ENCODE measurements around the gene SMARCD3.

The SMARCD3 gene

DNA sequence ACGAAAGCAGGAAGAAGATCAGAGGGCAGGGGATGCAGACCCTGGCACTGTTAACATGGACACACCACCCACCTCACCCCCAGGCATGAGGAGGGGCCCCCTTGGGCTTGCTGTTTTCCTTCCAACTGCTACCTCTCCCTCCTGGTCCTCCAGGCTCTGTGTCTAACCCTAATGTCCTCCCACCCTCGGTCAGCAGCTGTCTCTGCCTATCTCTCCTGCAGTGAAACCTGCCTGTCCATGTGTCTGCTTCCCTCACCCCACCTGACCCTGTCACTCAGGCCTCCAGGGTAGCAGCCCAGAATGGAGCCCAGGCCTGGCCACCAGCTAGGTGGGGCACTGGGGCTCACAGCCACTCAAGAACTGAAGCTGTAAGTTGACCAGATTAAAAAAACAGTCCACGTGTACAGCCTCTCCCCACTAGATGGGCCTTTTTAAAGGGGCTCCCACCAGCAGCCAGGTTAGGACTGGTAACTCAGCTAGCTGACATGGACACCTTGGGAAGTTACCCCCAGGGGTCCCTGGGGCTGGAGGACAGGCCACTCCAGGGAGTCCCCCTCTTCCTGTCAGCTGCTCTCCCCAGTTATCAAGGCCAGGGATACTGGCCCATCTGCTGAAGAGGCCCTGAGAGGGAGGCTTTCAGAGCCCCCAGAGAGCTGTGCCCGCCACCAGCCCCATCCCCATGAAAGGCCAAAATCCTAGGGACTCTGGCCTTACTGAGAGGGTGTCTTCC, 1.5 kb downstream of the SMARCD3 start:
- no peak for DNase-seq

- no peak for DNase-seq
Observed at GRCh38 chr7:151246102-151246850, 2.2 kb downstream of the SMARCD3 start.

DNA sequence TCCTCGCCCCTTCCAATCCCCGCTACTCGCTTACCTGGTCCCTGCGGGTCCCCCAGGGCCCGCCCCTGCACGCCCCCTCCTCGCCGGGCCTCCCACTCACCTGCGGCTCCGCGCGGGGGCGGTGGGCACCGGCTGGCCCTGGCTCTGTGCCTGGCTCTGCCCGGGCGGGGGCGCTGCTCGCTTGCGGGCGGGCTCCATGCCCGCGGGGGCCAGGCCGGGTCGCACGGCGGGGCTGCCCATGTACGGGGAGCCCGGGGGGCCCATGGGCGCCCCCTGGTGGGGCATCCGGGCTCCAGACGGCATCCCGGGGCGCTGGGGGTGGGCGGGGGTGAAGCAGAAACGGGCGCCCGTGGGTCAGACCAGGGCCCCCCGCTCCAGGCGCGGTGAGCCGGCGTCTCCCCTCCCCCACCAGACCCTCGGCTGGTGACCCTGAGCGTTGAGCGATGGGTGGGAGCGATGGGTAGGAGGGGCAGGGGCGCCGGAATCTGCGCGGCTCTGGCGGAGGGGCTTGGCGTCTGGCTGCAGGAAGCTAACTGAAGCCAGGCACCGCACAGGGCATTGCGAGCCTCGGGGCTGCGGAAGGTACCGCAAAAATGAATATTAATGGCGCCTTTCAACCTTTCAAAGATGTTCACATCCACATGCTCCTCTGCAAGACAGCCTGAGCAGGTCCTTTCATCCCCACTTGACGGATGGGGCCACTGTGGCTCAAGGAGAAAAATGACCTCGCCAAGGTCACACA, 3.0 kb downstream of the SMARCD3 start:
- DNase-seq: no peak

DNA sequence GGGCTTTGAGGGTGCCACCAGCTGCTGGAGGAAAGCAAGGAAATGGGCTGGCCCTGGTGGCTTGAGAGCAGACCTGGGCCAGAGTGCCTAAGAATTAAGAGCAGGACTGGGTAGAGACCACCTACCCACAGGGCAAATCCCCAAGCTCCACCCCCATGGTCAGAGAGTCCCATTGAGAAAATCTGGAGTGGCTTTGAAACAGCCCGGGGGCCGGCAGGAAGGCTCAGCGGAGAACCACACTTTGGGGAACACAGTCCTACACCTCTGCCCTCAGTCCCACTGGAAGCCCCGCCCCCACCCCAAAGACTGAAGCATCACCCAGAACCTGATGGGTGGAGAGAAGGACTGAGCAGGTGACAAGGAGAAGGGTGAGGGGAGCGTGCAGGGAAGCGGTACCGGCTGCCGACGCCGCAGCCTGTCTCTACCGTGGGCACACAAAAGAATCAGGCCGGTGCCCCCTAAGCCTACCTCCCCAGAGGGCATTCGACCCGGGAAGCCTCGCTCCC, 3.6 kb downstream of the SMARCD3 start:
- DNase-seq: no peak

DNA sequence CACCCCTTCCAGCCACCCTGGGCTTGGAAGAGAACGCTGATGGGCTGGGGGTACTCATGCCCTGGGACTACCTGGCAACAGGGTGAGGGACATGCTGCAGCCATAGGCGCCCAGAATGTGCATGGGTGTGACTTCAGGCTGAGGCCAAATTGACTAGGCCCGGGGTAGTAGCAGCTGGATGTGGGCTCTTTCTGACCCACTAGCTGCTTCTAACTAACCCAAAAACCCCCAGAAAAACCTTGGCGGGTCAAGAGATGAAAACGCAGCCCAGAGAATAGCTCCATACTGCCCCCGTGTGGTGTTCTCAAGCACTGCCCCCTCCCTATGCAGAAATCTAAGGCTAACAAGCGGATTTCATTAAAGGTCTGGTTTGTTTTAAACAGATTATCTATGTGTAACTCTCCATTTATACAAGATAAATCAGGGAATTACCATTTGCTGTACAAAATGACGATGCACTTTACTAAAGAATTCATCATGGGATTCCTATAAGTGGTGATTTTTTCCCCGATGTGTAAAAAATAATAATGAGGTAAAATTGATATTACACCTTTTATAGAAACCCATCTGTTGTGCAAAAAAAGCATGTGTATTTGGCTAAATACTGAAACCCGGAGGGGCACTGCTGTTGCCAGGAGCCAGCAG, 4.2 kb downstream of the SMARCD3 start:
- no peak for DNase-seq

DNA sequence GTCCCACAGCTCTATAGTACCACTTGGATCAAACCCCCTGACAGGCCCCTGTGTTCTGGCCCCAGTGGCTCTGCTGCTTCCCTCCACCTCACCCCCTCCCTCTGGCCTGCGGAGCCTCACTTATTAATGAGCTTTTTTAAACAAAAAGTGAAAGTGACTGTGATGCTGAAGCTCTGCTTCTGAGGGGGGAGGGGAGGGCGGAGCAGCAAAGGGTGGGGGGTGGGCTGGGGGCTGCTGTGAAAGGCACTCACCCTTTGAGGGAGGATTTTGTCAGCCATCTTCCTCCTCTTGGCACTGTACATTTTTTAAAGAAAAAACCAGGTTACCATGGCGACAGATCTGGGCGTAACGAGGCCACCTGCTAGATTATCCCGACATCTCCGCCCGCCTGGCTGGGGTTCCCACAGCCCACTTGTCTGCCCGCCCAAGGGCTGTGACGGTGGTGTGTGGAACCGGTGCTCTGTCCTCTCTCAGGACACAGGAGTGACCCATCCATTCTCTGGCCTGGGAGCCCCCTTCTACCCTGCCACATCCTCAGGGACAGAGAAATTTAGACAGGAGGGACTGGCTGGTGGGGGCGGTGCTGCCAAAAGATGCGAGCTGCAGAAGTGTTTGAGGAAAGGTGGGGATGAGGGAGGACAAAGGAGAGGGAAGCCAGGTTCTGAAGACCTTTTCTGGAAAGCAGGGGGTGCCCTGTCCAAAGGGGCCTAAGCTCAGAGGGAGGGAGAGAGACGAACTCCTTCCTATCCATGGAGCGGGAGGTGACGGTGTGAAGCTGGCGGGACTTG, 4.9 kb downstream of the SMARCD3 start:
- DNase-seq: no peak

- no peak for DNase-seq
Observed at GRCh38 chr7:151243045-151243349, 5.5 kb downstream of the SMARCD3 start.

DNA sequence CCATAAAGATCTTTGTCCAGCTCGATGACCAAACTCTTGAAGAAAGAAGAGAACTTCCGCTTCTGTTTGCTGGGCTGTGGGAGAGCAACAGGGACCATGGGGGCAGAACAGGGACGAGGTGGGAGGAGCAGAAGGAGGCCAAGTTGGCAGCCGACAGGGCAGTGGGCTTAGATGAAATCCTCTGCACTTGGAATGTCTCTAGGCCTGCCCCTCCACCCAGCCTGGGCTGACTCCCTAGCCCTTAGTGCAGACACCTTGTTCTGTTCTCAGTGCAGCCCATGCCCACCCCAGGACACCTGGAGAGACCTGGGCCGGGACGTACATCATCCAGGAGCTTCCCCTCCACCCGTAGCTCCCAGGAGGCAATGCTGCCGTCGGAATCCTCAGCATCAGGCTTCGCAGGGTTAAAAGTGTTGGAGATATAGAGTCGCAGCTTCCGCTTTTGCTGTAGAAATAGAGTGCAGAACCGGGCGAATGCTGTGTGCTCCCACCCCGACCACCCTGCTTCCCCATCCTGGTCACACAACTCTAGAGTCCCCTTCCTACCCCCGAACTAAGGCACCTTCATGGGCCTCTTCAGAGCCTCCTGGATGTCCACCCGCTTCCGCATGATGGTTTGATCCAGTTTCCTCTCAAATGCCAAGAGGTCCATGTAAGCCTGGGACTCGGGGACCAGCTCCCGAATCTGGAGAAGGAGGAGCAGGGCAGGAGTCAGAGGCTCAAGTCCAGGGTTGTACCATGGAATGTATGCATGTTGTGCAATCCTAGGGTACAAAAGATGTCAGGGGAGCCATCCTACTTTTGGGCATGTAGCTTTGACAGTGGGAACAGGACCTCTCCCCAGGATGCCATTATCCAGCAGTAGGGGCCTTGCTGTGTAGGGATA, 6.1 kb downstream of the SMARCD3 start:
- no peak for DNase-seq

- DNase-seq: no peak
Observed at GRCh38 chr7:151241755-151242096, 6.8 kb downstream of the SMARCD3 start.

DNA sequence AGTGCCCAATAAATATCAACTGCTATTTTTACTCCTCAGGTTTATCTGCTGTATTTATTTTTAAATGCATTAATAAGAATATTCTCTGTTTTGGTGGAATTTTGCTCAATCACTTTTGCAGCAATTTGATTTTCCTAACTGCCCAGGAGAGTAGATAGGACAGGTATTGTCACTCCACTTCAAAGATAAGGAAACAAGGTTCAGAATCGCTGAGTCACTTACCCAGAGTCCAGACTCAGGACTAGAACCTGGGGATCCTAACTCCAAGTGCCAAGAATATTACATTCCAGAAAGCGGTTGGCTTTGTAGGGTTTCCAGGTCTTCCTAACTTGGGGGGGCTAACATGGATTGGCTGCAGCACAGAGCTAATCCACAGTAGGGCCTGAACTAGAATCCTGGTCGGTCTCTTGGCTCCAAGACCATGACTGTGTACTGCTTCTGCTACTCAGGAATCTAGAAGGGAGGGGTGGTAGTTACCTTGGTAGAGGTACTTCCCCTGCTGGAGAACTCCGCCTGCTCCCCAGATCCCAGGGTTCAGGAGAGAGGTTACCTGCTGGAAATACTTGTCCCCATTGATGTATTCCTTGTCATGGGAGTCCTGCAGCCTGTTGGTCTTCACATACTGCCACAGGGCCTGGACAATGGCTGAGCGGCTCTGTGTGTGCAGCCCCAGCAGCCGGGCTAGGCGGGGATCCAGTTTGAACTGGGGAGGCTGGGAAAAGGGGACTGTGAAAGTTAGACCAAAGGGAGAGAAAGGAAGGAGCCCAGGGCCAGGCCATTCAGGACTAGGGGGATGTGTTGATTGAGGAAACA, 7.3 kb downstream of the SMARCD3 start:
- no peak for DNase-seq

DNA sequence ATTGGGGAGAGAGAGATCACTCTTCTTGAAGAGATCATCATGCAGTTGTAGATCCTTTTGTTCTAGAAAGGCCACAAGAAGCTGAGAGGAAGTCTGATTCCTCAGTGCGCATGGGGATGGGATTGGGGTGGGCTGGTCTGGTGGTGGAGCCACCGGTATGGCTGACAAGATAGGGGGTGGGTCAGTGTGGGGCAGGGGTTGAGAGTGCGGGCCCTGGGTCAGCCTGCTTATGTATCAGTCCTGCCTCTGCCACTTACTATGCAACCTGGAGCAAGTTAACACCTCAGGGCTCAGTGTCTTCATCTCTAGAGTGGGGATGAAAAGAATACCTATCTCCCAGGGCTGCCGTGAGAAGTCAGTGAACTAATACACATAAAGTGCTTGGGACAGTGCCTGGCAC, 8.0 kb downstream of the SMARCD3 start:
- DNase-seq: no peak

DNA sequence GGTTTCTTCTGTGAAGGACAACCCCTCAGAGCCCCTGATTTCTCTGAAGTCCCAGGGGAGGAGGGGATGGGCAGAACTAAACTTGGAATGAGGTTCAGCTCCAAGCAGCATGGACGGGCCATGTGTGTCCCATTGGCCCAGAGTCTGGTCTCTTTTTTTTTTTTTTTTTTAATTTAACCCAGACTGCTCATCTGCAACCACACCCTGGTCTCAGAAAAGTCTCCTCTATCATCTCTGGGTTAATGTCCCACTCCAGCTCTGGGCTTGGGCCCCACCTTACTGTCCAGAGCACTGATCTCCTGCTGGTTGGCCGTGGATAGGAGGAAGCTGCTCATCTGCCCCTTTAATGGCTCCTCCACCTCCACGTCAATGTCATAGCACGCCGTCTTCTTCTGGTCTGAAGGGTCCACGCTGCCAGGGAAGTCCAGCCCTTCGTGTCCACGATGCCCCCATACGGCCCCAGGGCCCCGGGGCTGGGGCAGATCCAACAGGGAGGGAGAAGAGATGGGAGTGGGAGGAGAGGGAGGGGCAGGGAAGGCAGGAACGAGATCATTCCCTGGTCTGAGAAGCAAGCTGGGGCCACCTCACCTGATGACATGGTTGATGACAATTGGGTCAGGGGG, 8.5 kb downstream of the SMARCD3 start:
- DNase-seq: no peak

DNA sequence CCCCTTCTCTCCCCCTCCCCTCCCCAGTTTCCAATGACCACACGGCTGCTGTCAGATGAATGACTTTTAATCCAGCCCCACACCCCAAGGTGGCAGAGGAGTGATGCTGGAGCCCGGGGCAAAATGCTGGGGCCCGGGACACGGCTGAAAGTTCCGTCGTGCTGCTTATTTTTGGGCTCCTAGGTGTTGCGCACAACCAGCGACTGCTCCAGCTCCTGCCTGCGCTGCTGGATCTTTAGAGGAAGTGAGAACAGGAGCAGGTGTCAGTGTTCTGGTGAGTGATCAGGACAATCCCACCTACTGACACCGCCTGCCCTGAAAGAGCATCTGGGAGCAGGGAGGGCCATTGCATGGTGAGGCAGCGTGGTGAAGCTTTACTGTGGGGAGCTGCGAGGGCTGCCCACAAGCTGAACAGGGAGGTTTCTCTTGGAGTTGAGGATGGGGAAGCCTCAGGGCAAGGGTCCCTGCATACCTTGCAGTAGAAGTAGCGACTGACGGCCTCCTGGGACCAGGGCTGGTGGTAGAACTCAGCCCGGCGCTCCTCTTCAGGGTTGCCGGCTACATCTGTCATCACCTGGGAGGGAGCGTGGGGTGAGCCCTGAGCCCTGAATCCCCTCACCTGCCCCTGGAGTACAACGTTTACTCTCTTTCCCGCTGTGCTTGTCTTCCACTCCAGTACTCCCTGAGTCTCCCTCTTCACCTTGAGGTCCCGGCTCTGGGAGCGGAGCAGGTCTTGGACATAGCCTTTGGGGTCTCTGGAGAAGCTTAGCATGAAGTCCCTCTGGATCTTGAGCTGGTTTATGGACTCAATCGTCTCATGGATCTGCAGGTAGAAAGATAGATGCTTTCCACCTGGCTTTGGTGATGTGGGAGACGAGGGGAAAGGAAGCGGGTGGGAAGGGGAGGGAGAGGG, 9.3 kb downstream of the SMARCD3 start:
- DNase-seq: no peak

GRCh38 chr7:151238190-151238810, 10.2 kb downstream of the SMARCD3 start:
- no peak for DNase-seq

DNA sequence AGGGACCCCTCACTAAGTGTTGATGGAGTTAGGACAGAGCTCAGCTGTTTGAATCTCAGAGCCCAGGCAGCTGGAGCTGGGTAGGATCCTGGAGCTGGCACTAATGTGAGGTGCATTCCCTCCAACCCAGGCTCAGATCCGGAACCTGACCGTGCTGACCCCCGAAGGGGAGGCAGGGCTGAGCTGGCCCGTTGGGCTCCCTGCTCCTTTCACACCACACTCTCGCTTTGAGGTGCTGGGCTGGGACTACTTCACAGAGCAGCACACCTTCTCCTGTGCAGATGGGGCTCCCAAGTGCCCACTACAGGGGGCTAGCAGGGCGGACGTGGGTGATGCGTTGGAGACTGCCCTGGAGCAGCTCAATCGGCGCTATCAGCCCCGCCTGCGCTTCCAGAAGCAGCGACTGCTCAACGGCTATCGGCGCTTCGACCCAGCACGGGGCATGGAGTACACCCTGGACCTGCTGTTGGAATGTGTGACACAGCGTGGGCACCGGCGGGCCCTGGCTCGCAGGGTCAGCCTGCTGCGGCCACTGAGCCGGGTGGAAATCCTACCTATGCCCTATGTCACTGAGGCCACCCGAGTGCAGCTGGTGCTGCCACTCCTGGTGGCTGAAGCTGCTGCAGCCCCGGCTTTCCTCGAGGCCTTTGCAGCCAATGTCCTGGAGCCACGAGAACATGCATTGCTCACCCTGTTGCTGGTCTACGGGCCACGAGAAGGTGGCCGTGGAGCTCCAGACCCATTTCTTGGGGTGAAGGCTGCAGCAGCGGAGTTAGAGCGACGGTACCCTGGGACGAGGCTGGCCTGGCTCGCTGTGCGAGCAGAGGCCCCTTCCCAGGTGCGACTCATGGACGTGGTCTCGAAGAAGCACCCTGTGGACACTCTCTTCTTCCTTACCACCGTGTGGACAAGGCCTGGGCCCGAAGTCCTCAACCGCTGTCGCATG, 11.0 kb downstream of the SMARCD3 start:
- no peak for DNase-seq

DNA sequence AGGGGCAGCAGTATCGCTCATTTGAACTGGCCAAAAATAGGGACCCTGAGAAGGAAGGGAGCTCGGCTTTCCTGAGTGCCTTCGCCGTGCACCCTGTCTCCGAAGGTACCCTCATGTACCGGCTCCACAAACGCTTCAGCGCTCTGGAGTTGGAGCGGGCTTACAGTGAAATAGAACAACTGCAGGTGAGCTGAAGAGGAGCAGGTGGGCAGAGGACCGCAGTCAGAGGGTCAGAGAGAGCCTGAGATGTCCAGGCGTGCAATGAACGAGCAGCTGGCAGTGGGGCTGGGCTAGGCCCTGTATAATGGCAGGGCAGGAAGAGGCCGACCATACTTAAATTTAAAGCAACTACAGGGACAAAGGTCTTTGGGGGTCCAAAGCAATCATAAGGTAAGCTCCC, 12.1 kb downstream of the SMARCD3 start:
- DNase-seq: no peak

GRCh38 chr7:151235091-151235787, 13.3 kb downstream of the SMARCD3 start:
- no peak for DNase-seq
